IPS-15b (cell line): ENCODE data around the gene DEPDC4.
"Not testable (repeated sequence)": the region's sequence is repeated elsewhere in the genome, so short reads cannot be mapped to it uniquely, and the experiment has no call there.

ENCODE experiments used
- H3K27me3 ChIP-seq: one replicate; pipeline ENCODE4 v1.6.1; 2013; ENCODE audit warnings: low read length; ENCODE audit not compliant: control insufficient read depth, insufficient read depth
- H3K36me3 ChIP-seq: one replicate; pipeline ENCODE4 v1.6.1; 2013; ENCODE audit warnings: low read length; ENCODE audit not compliant: control insufficient read depth, insufficient read depth
- H3K4me1 ChIP-seq: one replicate; pipeline ENCODE4 v1.6.1; 2013; ENCODE audit warnings: mild to moderate bottlenecking, low read length; ENCODE audit not compliant: control insufficient read depth, insufficient read depth
- H3K4me3 ChIP-seq: one replicate; pipeline ENCODE4 v1.5.1; 2013; ENCODE audit warnings: low read depth, low read length
- H3K9ac ChIP-seq: one replicate; pipeline ENCODE4 v1.6.1; 2013; ENCODE audit warnings: low read depth, mild to moderate bottlenecking, low read length
- H3K9me3 ChIP-seq: one replicate; pipeline ENCODE4 v1.6.1; 2013; ENCODE audit warnings: mild to moderate bottlenecking, low read length; ENCODE audit not compliant: control insufficient read depth, insufficient read depth

DEPDC4 gene

DNA sequence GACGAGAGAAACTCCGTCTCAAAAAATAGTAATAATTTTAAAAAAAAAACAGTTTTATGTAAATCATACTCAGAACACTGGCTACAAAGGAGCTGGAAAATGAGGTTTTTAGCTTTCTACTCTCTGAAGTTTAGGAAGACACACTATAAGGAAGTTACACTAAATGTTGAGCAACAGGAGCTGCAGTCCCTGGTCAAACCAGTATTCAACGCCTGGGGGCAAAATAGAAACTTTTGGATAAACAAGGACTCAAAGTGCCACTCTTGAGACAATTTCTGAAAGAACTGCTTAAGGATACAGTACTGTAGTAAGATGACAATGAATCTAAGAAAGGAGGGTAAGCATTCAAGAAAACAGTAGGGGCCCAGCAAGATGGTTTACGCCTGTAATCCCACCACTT is 37.0 kb downstream of the DEPDC4 start:
- H3K36me3 ChIP-seq, result no peaks in the 10 kb centered on the region
- H3K9me3 ChIP-seq, result no peaks in the 10 kb centered on the region
- H3K9ac ChIP-seq, result no peak overlapping the region
- no peaks in the 10 kb centered on the region for H3K4me1 ChIP-seq
- H3K27me3 ChIP-seq, result no peaks in the 10 kb centered on the region
- H3K4me3 ChIP-seq, result no peak overlapping the region

GRCh38 chr12:100229036-100229635 is 37.7 kb downstream of the DEPDC4 start:
- no peaks in the 10 kb centered on the region for H3K36me3 ChIP-seq
- no peaks in the 10 kb centered on the region for H3K4me1 ChIP-seq
- H3K9ac ChIP-seq, result no peak overlapping the region
- H3K9me3 ChIP-seq, result no peaks in the 10 kb centered on the region
- no peaks in the 10 kb centered on the region for H3K27me3 ChIP-seq
- H3K4me3 ChIP-seq, result no peak overlapping the region

- H3K27me3 ChIP-seq, result no peaks in the 10 kb centered on the region
- no peaks in the 10 kb centered on the region for H3K36me3 ChIP-seq
- H3K4me1 ChIP-seq, result no peaks in the 10 kb centered on the region
- H3K9me3 ChIP-seq, result no peaks in the 10 kb centered on the region
- no peak overlapping the region for H3K9ac ChIP-seq
- H3K4me3 ChIP-seq, result no peak overlapping the region
These were observed 41.4 kb downstream of the DEPDC4 start for GRCh38 chr12:100225491-100225890.

GRCh38 chr12:100222173-100222572 is 44.7 kb downstream of the DEPDC4 start:
- H3K4me1 ChIP-seq, H3K9ac ChIP-seq, H3K27me3 ChIP-seq, H3K9me3 ChIP-seq, H3K36me3 ChIP-seq, H3K4me3 ChIP-seq: not testable (repeated sequence)

- H3K4me1 ChIP-seq, result no peaks in the 10 kb centered on the region
- H3K4me3 ChIP-seq, result no peak overlapping the region
- no peak overlapping the region for H3K9ac ChIP-seq
- H3K9me3 ChIP-seq, result no peaks in the 10 kb centered on the region
- no peaks in the 10 kb centered on the region for H3K27me3 ChIP-seq
- H3K36me3 ChIP-seq, result no peaks in the 10 kb centered on the region
These were observed 45.4 kb downstream of the DEPDC4 start for GRCh38 chr12:100221523-100221922.

DNA sequence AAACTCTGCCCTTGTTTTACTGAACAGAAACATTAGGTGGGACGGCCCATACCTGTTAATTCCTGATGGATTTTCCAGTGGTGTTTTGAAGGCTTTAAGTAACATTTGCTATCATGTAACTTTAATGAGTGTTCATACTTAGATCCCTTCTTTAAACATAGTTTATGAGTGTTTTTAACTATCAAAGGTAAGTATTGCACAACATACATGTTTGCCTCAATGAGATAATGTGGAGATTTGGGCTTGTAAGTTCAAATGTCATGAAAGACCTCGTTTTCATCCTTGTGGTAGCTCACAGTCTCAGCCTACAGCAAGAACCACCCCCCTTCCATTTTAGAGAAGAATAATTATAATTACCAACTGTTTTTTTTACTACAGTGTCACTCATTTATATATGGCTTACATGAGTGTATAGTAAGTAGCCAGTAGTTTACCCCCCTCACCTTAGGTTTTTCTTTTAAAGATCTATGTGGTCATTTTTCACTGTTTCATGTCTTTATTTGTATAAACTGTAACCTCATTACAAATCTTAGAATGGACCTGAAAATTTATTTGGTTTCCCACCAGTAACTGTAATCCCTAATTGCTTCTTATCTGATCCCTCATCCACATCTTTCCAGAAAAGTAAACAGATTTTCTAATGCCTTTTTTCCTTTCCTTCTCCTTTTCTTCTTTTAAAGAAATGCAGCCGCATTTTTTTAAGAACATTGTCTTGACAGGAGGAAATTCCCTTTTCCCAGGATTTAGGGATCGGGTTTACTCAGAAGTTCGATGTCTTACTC is 47.4 kb downstream of the DEPDC4 start:
- Histone ChIP-seq H3K27me3 (no peaks in the 10 kb centered on the region), H3K36me3 (peaks cover 2% of the 10 kb centered on the region), H3K4me3 (no peak overlapping the region), H3K4me1 (no peaks in the 10 kb centered on the region), H3K9me3 (no peaks in the 10 kb centered on the region), H3K9ac (no peak overlapping the region)

GRCh38 chr12:100216337-100216736 is 50.5 kb downstream of the DEPDC4 start:
- Histone ChIP-seq H3K36me3 (peaks cover 2% of the 10 kb centered on the region), H3K9me3 (no peaks in the 10 kb centered on the region), H3K27me3 (no peaks in the 10 kb centered on the region), H3K9ac (no peak overlapping the region), H3K4me1 (no peaks in the 10 kb centered on the region), H3K4me3 (no peak overlapping the region)

GRCh38 chr12:100215209-100215608 is 51.7 kb downstream of the DEPDC4 start:
- no peak overlapping the region for H3K4me3 ChIP-seq
- no peaks in the 10 kb centered on the region for H3K27me3 ChIP-seq
- no peaks in the 10 kb centered on the region for H3K9me3 ChIP-seq
- peaks cover 7% of the 10 kb centered on the region for H3K36me3 ChIP-seq
- H3K4me1 ChIP-seq, result no peaks in the 10 kb centered on the region
- H3K9ac ChIP-seq, result no peak overlapping the region

- Histone ChIP-seq H3K9me3 (no peaks in the 10 kb centered on the region), H3K27me3 (no peaks in the 10 kb centered on the region), H3K4me3 (no peak overlapping the region), H3K9ac (no peak overlapping the region), H3K36me3 (peaks cover 8% of the 10 kb centered on the region), H3K4me1 (no peaks in the 10 kb centered on the region)
These were observed 52.4 kb downstream of the DEPDC4 start for GRCh38 chr12:100214518-100214917.

- Histone ChIP-seq H3K9ac (no peak overlapping the region), H3K4me1 (no peaks in the 10 kb centered on the region), H3K36me3 (peaks cover 14% of the 10 kb centered on the region), H3K4me3 (no peak overlapping the region), H3K9me3 (no peaks in the 10 kb centered on the region), H3K27me3 (no peaks in the 10 kb centered on the region)
These were observed 53.6 kb downstream of the DEPDC4 start for GRCh38 chr12:100213016-100213891.

DNA sequence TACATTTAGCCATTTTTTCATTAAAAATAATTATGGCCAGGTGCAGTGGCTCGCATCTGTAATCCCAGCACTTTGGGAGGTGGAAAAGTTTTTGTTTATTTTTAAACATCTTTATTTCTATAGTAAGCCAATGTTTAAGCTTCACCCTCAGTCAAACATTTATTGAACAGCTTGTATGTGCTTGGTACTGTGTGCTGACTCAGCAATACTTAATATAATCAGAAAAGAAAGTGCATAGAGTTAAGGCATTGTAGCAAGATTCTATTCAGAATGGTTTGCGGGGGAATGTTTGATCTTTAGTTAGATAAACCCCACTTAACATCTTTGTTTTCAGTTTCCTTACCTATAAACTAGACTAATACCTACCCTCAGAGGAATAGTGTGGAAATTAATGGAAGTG is 55.2 kb downstream of the DEPDC4 start:
- no peak overlapping the region for H3K4me3 ChIP-seq
- no peaks in the 10 kb centered on the region for H3K4me1 ChIP-seq
- no peaks in the 10 kb centered on the region for H3K27me3 ChIP-seq
- H3K9ac ChIP-seq, result no peak overlapping the region
- H3K9me3 ChIP-seq, result no peaks in the 10 kb centered on the region
- H3K36me3 ChIP-seq, result peaks cover 16% of the 10 kb centered on the region
